Stimulated activated CD8-positive, alpha-beta memory T cell treated with anti-CD3 and anti-CD28 coated beads, Interleukin-15, amount 100 ng/mL, for 4 hours (primary cell): ENCODE measurements around the gene HSPA2.
"Not testable (repeated sequence)": the region's sequence is repeated elsewhere in the genome, so short reads cannot be mapped to it uniquely, and the experiment has no call there.

Source experiments
- DNase-seq, 2 donors: peaks; one replicate each; pipeline ENCODE4 v3.0.0-alpha.2; 2020; ENCODE audit warnings: low read depth in 2 of 2

Gene HSPA2

GRCh38 chr14:64561631-64562030 lies 21.1 kb downstream of the HSPA2 start:
- DNase-seq: no peak

- no peak for DNase-seq
Measured at GRCh38 chr14:64562436-64562835, 21.9 kb downstream of the HSPA2 start.

GRCh38 chr14:64563696-64564095 lies 23.2 kb downstream of the HSPA2 start:
- no peak for DNase-seq

- no peak for DNase-seq
Measured at GRCh38 chr14:64566651-64567122, 26.1 kb downstream of the HSPA2 start.

- DNase-seq: no peak
Measured at GRCh38 chr14:64569138-64569631, 28.6 kb downstream of the HSPA2 start.

DNA sequence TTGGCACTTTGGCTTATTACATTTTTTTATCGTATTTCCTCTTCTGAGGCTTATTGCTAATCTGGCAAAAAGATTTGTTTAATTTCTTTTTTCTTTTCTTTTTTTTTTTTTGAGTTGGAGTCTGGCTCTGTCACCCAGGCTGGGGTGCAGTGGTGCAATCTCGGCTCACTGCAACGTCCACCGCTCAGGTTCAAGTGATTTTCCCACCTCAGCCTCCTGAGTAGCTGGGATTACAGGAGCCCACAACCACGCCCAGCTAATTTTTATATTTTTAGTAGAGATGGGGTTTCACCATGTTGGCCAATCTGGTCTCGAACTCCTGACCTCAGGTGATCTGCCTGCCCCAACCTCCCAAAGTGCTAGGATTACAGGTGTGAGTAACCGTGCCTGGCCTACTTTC lies 29.1 kb downstream of the HSPA2 start:
- not testable (repeated sequence) for DNase-seq

- DNase-seq: no peak
Measured at GRCh38 chr14:64572386-64573104, 32.0 kb downstream of the HSPA2 start.

- DNase-seq: no peak
Measured at GRCh38 chr14:64573109-64573508, 32.6 kb downstream of the HSPA2 start.

GRCh38 chr14:64574371-64575107 lies 34.0 kb downstream of the HSPA2 start:
- no peak for DNase-seq

- no peak for DNase-seq
Measured at GRCh38 chr14:64577211-64577610, 36.7 kb downstream of the HSPA2 start.

DNA sequence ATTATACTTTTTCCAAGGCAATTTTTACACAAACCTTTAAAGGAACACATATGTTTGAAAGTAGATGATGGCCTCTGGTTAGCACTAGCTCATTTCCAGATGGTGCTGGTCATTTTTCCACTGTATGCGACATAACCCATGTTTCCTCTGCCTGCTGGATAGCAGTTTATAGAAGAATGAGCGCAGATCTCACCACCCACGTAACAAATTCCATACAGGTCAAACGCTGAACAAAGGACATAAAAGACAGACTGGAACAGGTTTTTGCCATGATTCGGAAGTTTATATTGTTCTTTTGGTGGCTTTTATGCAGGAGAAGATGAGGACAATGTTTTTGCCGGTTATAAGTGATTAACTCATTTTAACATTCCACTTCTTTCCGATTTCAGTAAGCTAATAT lies 39.9 kb downstream of the HSPA2 start:
- no peak for DNase-seq

DNA sequence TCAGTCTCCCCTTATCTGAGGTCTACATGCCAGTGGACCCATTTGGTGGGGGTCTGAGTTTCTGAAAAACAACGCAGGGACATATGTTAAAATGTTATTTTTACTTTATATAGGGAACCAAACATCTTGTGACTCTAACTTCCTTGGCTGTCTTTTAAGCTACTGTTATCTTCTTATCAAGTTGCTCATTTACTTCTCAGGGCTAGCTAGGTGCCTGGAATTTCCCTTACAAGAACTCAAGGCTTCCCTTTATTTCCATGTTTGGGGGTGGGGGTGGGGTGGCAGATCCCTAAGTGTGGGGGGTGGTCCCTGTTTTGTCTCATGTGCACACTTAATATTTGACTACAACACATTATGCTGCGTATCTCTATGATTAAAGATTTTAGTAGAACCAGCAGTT lies 40.8 kb downstream of the HSPA2 start:
- DNase-seq: no peak

- DNase-seq: no peak
Measured at GRCh38 chr14:64581817-64582216, 41.3 kb downstream of the HSPA2 start.

DNA sequence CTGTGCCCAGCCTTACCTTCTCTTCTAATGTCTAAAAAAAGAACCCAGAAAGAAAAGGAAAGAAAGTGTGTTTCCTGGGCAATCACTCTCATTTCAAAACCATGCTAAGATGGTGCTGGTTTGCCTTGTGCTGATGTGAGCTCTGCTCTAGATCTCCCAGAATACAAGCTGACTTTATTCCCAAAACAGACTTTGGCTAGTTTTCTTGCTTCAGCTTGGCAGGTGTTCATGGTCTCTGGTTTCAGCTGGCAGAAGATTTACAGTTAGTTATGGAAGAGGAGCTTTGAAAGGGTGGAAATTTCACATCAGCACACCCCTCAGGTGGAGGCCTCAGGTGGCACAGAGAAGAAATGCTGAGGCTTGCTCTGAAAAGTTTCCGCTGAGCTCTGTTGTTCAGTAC lies 43.6 kb downstream of the HSPA2 start:
- no peak for DNase-seq

DNA sequence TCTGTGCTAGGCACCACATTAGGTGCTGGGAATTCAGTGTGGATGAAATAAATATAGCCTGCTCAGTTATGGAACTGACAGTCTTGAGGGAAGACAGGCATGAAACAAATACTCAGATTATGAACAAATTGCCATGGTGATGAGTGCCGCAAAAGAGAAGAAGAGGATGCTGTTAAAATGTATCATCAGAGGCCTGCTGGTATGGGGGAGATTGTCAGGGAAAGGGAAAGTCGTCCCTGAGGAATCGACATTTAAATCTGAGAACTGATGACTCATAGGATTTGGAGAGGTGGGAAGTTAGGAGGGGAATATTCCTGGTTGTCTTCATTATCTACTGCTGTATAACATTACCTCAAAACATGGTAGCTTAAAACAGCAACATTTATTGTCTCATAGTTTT lies 51.3 kb downstream of the HSPA2 start:
- no peak for DNase-seq
